Measurements from ENCODE around the gene SRR. TPM values are rescaled to one million over a fixed set of nuclear protein-coding genes. Genes with fewer than 3 reads are reported as not detected.

SRR gene
- total and polyA plus RNA-seq, 2 donors (not counting 3 experiments of a cell fraction or from before 2014, with no cell fraction given) = 13.7 to 20.1 TPM

- H3K9me3 ChIP-seq (replicated peaks; ENCODE audit: control insufficient read depth, insufficient read depth, low read length) = no peaks in the 10 kb centered on the region
- dilution Hi-C loops (cut with MboI; ENCODE audit: extremely low pct_ligation_motif_present, low sequenced_read_pairs) (no loop called here), intact Hi-C loops (cut with micrococcal nuclease) (no loop called here)
- no peaks in the 10 kb centered on the region for H3K79me2 ChIP-seq (ENCODE audit: control insufficient read depth, insufficient read depth, low read length)
- no peak overlapping the region for H3K27ac ChIP-seq (ENCODE audit: insufficient read depth, low read depth, low read length)
- CTCF ChIA-PET = interaction anchor here (1.2 kb wide), 1 partner anchor 13 kb away, joined by 3 read pairs; no protein-coding TSS in a partner anchor
- H3K9me1 ChIP-seq (replicated peaks; ENCODE audit: control insufficient read depth, extremely low read depth, insufficient read depth, low read length) = no peaks in the 10 kb centered on the region
- H3K9ac ChIP-seq (replicated peaks; ENCODE audit: extremely low read depth, insufficient read depth, low read length) = no peak overlapping the region
- FAIRE-seq (no peak), DNase-seq (ENCODE audit: low read depth, low spot score) (no peak)
- H3K4me1 ChIP-seq (ENCODE audit: control insufficient read depth, extremely low read depth, insufficient read depth, low read length) = peaks cover 13% of the 10 kb centered on the region
- no peak overlapping the region for H3K4me3 ChIP-seq (replicated peaks in 1 of 3; ENCODE audit: insufficient read depth in 1 of 3, low read depth in 1 of 3, low read length in 3 of 3)
- TF ChIP-seq CTCF (IDR thresholded peaks at IDR 0.05; ENCODE audit: extremely low read depth in 1 of 2, insufficient read depth in 1 of 2, low read depth in 1 of 2, low read length in 2 of 2) (no peak), EZH2 (IDR thresholded peaks at IDR 0.05; ENCODE audit: borderline replicate concordance, low read depth, low read length, severe bottlenecking) (no peak), POLR2A (IDR thresholded peaks at IDR 0.05; ENCODE audit: low read depth, low read length) (no peak), MYC (IDR thresholded peaks at IDR 0.05; ENCODE audit: low read depth, low read length) (no peak), MAX (IDR thresholded peaks at IDR 0.05; ENCODE audit: insufficient read depth, insufficient read length) (no peak), JUN (IDR thresholded peaks at IDR 0.05; ENCODE audit: borderline replicate concordance, insufficient read depth, insufficient read length, low read depth) (no peak), GATA2 (IDR thresholded peaks at IDR 0.05; ENCODE audit: insufficient read depth, insufficient read length, low read depth, low read length) (no peak), POLR2AphosphoS5 (IDR thresholded peaks at IDR 0.05; ENCODE audit: insufficient read depth, low read depth, low read length) (no peak), FOS (IDR thresholded peaks at IDR 0.05; ENCODE audit: borderline replicate concordance, insufficient read depth, low read length) (no peak)
- no TSS peak for BruUV-seq (replicated peaks)
- H4K20me1 ChIP-seq (replicated peaks; ENCODE audit: control insufficient read depth, extremely low read depth, insufficient read depth, low read length) = no peaks in the 10 kb centered on the region
- peaks cover 0 to 24% of the 10 kb centered on the region in 2 experiments for H3K36me3 ChIP-seq (ENCODE audit: control insufficient read depth in 2 of 2, extremely low read depth in 1 of 2, insufficient read depth in 2 of 2, low read length in 2 of 2)
- no peak overlapping the region for H2AFZ ChIP-seq (ENCODE audit: low read depth, low read length)
- H3K4me2 ChIP-seq (ENCODE audit: insufficient read depth, low read length) = no peak overlapping the region
- H3K27me3 ChIP-seq (ENCODE audit: control insufficient read depth in 2 of 2, insufficient read depth in 2 of 2, low read length in 2 of 2) = no peaks in the 10 kb centered on the region
- POLR2A ChIA-PET = no interaction called here
These were observed 61.0 kb downstream of the SRR start for GRCh38 chr17:2364763-2365116.

Data from endothelial cell of umbilical vein (primary cell).